ENCODE measurements around the gene LRRC41. TPM values are rescaled to one million over a fixed set of nuclear protein-coding genes. Genes with fewer than 3 reads are reported as not detected.
A peak's percentile ranks its signal among the peaks of the same experiment; 100 is the strongest.
"Not testable (repeated sequence)": the region's sequence is repeated elsewhere in the genome, so short reads cannot be mapped to it uniquely, and the experiment has no call there.

The LRRC41 gene
- total and polyA plus RNA-seq, 2 donors (not counting 1 experiment from before 2014, with no cell fraction given), result 20.1 to 39.0 TPM

DNA sequence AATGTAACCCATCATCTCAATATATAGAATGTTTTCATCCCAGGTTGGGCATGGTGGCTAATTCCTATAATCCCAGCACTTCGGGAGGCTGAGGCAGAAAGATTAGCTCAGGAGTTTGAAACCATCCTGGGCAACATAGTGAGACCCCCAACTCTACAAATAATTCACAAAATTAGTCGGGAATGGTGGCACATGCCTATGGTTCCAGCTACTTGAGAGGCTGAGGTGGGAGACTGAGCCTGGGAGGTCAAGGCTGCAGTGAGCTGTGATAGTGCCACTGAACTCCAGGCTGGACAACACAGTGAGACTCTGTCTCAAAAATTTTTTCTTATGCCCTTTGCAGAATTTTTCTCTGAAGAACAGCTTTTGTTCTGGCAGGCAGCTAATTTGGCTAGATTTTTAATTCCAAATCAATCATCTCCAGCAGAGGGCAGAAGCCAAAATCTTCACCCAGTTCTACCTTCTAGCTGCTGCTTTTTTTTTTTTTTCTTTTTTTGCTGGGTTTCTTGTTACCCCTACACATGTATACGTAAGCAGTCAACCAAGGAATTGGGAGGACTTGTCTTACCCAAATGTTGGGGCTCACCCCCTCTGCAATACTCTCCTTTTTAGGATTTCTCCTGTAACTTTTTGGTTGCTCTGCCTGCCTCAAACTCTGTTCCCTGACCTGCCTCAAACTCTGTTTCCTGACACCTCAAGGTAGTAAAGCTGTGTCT is 58.6 kb downstream of the LRRC41 start:
- H3K4me1 Mint-ChIP-seq, result peaks cover 16% of the 10 kb centered on the region
- no peaks in the 10 kb centered on the region for H4K20me1 ChIP-seq (ENCODE audit: control insufficient read depth, insufficient read depth, low read length, poor library complexity, severe bottlenecking)
- H3K4me3 ChIP-seq (ENCODE audit: control extremely low read depth in 1 of 5, extremely low read depth in 1 of 5, insufficient read depth in 1 of 5, low read depth in 2 of 5, low read length in 4 of 5), result no peak overlapping the region
- DNase-seq, result peak; percentile 53
- H3K9me3 ChIP-seq (ENCODE audit: control extremely low read depth in 1 of 3, control insufficient read depth in 2 of 3, insufficient read depth in 1 of 3, low read length in 2 of 3), result no peaks in the 10 kb centered on the region
- H3K79me2 ChIP-seq (ENCODE audit: control insufficient read depth, insufficient read depth, low read length), result no peaks in the 10 kb centered on the region
- ATAC-seq (ENCODE audit: low read depth), result no peak
- 22% methylated on average over 1 of the region's 3 CpGs for WGBS (ENCODE audit: insufficient coverage)
- H2AFZ ChIP-seq (ENCODE audit: insufficient read depth, low read depth, low read length, poor library complexity, severe bottlenecking), result no peak overlapping the region
- TF ChIP-seq, protein P1, sequence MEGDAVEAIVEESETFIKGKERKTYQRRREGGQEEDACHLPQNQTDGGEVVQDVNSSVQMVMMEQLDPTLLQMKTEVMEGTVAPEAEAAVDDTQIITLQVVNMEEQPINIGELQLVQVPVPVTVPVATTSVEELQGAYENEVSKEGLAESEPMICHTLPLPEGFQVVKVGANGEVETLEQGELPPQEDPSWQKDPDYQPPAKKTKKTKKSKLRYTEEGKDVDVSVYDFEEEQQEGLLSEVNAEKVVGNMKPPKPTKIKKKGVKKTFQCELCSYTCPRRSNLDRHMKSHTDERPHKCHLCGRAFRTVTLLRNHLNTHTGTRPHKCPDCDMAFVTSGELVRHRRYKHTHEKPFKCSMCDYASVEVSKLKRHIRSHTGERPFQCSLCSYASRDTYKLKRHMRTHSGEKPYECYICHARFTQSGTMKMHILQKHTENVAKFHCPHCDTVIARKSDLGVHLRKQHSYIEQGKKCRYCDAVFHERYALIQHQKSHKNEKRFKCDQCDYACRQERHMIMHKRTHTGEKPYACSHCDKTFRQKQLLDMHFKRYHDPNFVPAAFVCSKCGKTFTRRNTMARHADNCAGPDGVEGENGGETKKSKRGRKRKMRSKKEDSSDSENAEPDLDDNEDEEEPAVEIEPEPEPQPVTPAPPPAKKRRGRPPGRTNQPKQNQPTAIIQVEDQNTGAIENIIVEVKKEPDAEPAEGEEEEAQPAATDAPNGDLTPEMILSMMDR (IDR thresholded peaks at IDR 0.05), result peak; percentile 51
- no peak for TF ChIP-seq EZH2 (IDR thresholded peaks at IDR 0.05; ENCODE audit: borderline replicate concordance, insufficient read depth, low read depth, low read length, poor library complexity, severe bottlenecking)
- no peaks in the 10 kb centered on the region for H3K9me3 Mint-ChIP-seq (ENCODE audit: insufficient read depth)
- H3K27ac Mint-ChIP-seq, result peak overlapping the region; percentile 15
- ChIA-PET POLR2A (interaction anchor here (0.5 kb wide), 1 partner anchor 647 kb away, joined by 3 read pairs; no protein-coding TSS in a partner anchor), CTCF (interaction anchor here (0.6 to 5.5 kb wide), 14 partner anchors 10 to 1227 kb away, joined by 3 to 77 read pairs (median 6); partner anchors contain the start of genes LRRC41, NSUN4 and UQCRH)
- no peak overlapping the region for H3K27ac ChIP-seq (ENCODE audit: low read length in 2 of 2)
- H3K4me3 Mint-ChIP-seq, result no peak overlapping the region
- no peaks in the 10 kb centered on the region for H3K27me3 ChIP-seq (replicated peaks in 1 of 4; ENCODE audit: control extremely low read depth in 1 of 4, control insufficient read depth in 3 of 4, insufficient read depth in 4 of 4, low read length in 3 of 4)
- H3K27me3 Mint-ChIP-seq, result no peaks in the 10 kb centered on the region
- H3K36me3 ChIP-seq (replicated peaks in 1 of 2; ENCODE audit: control extremely low read depth in 1 of 2, control insufficient read depth in 1 of 2, extremely low read depth in 1 of 2, insufficient read depth in 2 of 2, low read length in 1 of 2), result no peaks in the 10 kb centered on the region
- no peak overlapping the region for H3K9ac ChIP-seq (ENCODE audit: low read length)
- intact Hi-C loops (cut with micrococcal nuclease), result loop anchor here (5.0 kb wide), 1 partner anchor 472 kb away; the partner anchor contains the start of gene EFCAB14
- no peak overlapping the region for H3K4me2 ChIP-seq (replicated peaks; ENCODE audit: low read depth, low read length, poor library complexity, severe bottlenecking)
- peaks cover 12 to 17% of the 10 kb centered on the region in 2 donors for H3K4me1 ChIP-seq (ENCODE audit: control insufficient read depth in 2 of 2, insufficient read depth in 2 of 2, low read length in 2 of 2)

DNA sequence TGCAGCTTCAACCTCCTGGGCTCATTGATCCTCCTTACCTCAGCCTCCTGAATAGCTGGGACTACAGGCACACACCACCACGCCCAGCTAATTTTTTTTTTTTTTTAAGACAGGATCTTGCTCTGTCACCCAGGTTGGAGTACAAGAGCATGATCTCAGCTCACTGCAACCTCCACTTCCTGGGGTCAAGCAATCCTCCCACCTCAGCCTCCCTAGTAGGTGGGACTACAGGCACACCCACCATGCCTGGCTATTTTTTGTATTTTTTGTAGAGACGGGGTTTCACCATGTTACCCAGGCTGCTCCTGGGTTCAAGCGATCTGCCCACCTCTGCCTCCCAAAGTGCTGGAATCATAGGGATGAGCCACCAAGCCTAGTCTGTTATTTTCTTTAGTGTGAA is 59.6 kb downstream of the LRRC41 start:
- H2AFZ ChIP-seq (ENCODE audit: insufficient read depth, low read depth, low read length, poor library complexity, severe bottlenecking); H3K27me3 Mint-ChIP-seq; H3K36me3 ChIP-seq (replicated peaks in 1 of 2; ENCODE audit: control extremely low read depth in 1 of 2, control insufficient read depth in 1 of 2, extremely low read depth in 1 of 2, insufficient read depth in 2 of 2, low read length in 1 of 2); H3K9me3 ChIP-seq (ENCODE audit: control extremely low read depth in 1 of 3, control insufficient read depth in 2 of 3, insufficient read depth in 1 of 3, low read length in 2 of 3); ATAC-seq (ENCODE audit: low read depth); H4K20me1 ChIP-seq (ENCODE audit: control insufficient read depth, insufficient read depth, low read length, poor library complexity, severe bottlenecking); intact Hi-C loops (cut with micrococcal nuclease); H3K27me3 ChIP-seq (replicated peaks in 1 of 4; ENCODE audit: control extremely low read depth in 1 of 4, control insufficient read depth in 3 of 4, insufficient read depth in 4 of 4, low read length in 3 of 4); H3K27ac ChIP-seq (ENCODE audit: low read length in 2 of 2); POLR2A ChIA-PET; H3K9ac ChIP-seq (ENCODE audit: low read length); H3K4me3 Mint-ChIP-seq; H3K4me3 ChIP-seq (ENCODE audit: control extremely low read depth in 1 of 5, extremely low read depth in 1 of 5, insufficient read depth in 1 of 5, low read depth in 2 of 5, low read length in 4 of 5); H3K79me2 ChIP-seq (ENCODE audit: control insufficient read depth, insufficient read depth, low read length); H3K4me2 ChIP-seq (replicated peaks; ENCODE audit: low read depth, low read length, poor library complexity, severe bottlenecking); H3K9me3 Mint-ChIP-seq (ENCODE audit: insufficient read depth); H3K27ac Mint-ChIP-seq; DNase-seq: not testable (repeated sequence)
- peaks cover 12 to 17% of the 10 kb centered on the region in 2 donors for H3K4me1 ChIP-seq (ENCODE audit: control insufficient read depth in 2 of 2, insufficient read depth in 2 of 2, low read length in 2 of 2)
- CTCF ChIA-PET, result interaction anchor here (0.6 to 5.5 kb wide), 7 partner anchors 20 to 1165 kb away, joined by 3 to 77 read pairs (median 4); partner anchors contain the start of gene NSUN4
- 100% methylated on average over 3 of the region's 3 CpGs for WGBS (ENCODE audit: insufficient coverage)
- H3K4me1 Mint-ChIP-seq, result peaks cover 16% of the 10 kb centered on the region

Measured in B cell (primary cell).